Measurements from ENCODE around the gene UBTD1. TPM values are rescaled to one million over a fixed set of nuclear protein-coding genes. Genes with fewer than 3 reads are reported as not detected.

Gene UBTD1
- polyA plus RNA-seq, 1 donor (not counting 4 experiments of a cell fraction or from before 2014, with no cell fraction given), result 12.0 TPM

DNA sequence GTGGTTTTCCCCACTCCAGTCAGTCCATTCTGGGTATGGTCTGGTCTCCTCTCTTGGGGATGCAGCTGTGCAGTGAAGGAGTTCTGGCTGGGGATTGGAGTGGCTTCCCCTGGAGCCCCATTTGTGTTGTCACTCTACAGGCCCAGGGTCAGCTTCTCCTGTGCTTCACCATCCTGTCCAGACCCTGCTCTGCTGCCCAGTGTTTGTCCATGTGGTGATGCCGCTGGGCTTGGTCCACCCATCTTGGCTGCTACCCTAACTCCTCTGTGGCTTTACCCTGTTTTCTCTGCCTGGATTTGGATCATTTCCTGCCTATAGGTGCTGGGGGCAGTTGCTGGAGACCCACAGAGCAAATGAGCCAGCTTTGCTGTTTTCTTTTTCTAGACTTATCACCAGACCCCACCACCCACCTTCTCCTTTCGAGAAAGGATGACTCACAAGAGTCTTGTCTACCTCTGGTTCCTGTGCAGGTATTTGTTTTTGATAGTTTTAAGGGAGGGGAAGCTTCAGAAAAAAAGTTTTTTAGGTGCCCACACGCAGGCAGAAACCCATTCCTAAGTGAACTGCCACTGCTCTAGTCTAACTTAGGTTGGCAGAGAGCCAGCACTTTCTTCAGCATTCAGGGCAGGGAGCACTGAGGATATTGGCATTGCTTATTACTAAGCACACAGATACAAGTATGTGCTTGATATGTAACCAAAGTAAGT lies 44.2 kb upstream of the UBTD1 start:
- H3K79me2 ChIP-seq (ENCODE audit: control insufficient read depth, insufficient read depth, low read length), result peaks cover 30% of the 10 kb centered on the region
- FAIRE-seq, result no peak
- no peak overlapping the region for H3K4me2 ChIP-seq (ENCODE audit: control insufficient read depth, extremely low read depth, insufficient read depth, low read depth, low read length)
- peaks cover 46 to 56% of the 10 kb centered on the region in 2 experiments for H3K36me3 ChIP-seq (ENCODE audit: control insufficient read depth in 2 of 2, extremely low read depth in 1 of 2, insufficient read depth in 2 of 2, low read length in 2 of 2)
- H3K4me1 ChIP-seq (ENCODE audit: control insufficient read depth, extremely low read depth, insufficient read depth, low read length), result peaks cover 5% of the 10 kb centered on the region
- dilution Hi-C loops (cut with MboI; ENCODE audit: extremely low pct_ligation_motif_present, low sequenced_read_pairs), result no loop called here
- peaks cover 2% of the 10 kb centered on the region for H3K9me1 ChIP-seq (ENCODE audit: control insufficient read depth, extremely low read depth, insufficient read depth, low read length)
- H3K4me3 ChIP-seq (ENCODE audit: control insufficient read depth in 2 of 3, extremely low read depth in 1 of 3, insufficient read depth in 2 of 3, low read depth in 1 of 3, low read length in 3 of 3), result no peak overlapping the region
- H3K27ac ChIP-seq (ENCODE audit: control insufficient read depth, insufficient read depth, low read length), result no peak overlapping the region
- DNase-seq (ENCODE audit: low read depth, low spot score), result no peak
- no peak overlapping the region for H3K9ac ChIP-seq (ENCODE audit: control insufficient read depth, extremely low read depth, insufficient read depth, low read length)
- no peaks in the 10 kb centered on the region for H4K20me1 ChIP-seq (ENCODE audit: control insufficient read depth, extremely low read depth, insufficient read depth, low read length)
- TF ChIP-seq, protein P1, sequence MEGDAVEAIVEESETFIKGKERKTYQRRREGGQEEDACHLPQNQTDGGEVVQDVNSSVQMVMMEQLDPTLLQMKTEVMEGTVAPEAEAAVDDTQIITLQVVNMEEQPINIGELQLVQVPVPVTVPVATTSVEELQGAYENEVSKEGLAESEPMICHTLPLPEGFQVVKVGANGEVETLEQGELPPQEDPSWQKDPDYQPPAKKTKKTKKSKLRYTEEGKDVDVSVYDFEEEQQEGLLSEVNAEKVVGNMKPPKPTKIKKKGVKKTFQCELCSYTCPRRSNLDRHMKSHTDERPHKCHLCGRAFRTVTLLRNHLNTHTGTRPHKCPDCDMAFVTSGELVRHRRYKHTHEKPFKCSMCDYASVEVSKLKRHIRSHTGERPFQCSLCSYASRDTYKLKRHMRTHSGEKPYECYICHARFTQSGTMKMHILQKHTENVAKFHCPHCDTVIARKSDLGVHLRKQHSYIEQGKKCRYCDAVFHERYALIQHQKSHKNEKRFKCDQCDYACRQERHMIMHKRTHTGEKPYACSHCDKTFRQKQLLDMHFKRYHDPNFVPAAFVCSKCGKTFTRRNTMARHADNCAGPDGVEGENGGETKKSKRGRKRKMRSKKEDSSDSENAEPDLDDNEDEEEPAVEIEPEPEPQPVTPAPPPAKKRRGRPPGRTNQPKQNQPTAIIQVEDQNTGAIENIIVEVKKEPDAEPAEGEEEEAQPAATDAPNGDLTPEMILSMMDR (optimal IDR thresholded peaks at IDR 0.05 in 1 of 3, IDR thresholded peaks at IDR 0.05 in 1 of 3, conservative IDR thresholded peaks at IDR 0.05 in 1 of 3; ENCODE audit: extremely low read depth in 1 of 3, insufficient read depth in 2 of 3, low read length in 3 of 3), result no peak
- no peak for TF ChIP-seq EZH2 (IDR thresholded peaks at IDR 0.05; ENCODE audit: low read length)
- H3K9me3 ChIP-seq (ENCODE audit: control insufficient read depth, low read depth, low read length), result no peaks in the 10 kb centered on the region
- H3K27me3 ChIP-seq (ENCODE audit: control insufficient read depth, extremely low read depth, insufficient read depth, low read length), result no peaks in the 10 kb centered on the region
- H2AFZ ChIP-seq (ENCODE audit: control insufficient read depth, low read length), result no peak overlapping the region

DNA sequence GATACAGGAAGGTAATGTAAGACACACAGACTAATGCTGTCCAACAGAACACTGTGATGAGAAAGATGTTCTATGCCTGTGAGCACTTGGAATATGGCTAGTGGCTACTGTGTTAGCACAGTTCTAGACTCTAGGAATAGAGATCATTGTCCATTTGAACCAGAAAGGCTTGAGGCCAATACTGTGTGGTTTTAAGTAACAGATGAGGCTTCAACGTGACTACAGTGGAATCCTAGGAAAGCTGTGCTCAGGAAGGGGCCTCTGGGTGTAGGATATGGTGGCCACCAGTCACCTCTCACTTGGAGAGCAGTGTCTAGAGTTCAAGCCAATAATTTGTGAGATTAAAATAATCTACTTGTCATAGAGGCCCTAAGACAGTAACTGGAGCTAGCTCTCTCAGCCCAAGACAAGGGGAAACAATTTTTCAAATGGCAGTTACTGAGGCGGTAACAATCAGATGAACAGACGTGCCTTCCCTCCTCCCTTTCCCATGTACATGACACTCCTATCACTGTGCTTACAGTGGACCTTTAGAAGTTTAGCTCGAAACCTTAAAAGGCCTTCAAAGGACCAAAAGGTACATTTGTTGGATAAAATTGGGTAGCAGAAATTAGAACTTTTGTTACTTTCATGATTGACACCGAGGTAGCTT lies 42.6 kb upstream of the UBTD1 start:
- Histone ChIP-seq H3K4me3 (ENCODE audit: control insufficient read depth in 2 of 3, extremely low read depth in 1 of 3, insufficient read depth in 2 of 3, low read depth in 1 of 3, low read length in 3 of 3) (no peak overlapping the region), H3K79me2 (ENCODE audit: control insufficient read depth, insufficient read depth, low read length) (peaks cover 17% of the 10 kb centered on the region), H3K27me3 (ENCODE audit: control insufficient read depth, extremely low read depth, insufficient read depth, low read length) (no peaks in the 10 kb centered on the region), H3K4me2 (ENCODE audit: control insufficient read depth, extremely low read depth, insufficient read depth, low read depth, low read length) (no peak overlapping the region), H3K9me1 (ENCODE audit: control insufficient read depth, extremely low read depth, insufficient read depth, low read length) (no peaks in the 10 kb centered on the region), H3K9ac (ENCODE audit: control insufficient read depth, extremely low read depth, insufficient read depth, low read length) (no peak overlapping the region), H4K20me1 (ENCODE audit: control insufficient read depth, extremely low read depth, insufficient read depth, low read length) (no peaks in the 10 kb centered on the region), H2AFZ (ENCODE audit: control insufficient read depth, low read length) (no peak overlapping the region), H3K9me3 (ENCODE audit: control insufficient read depth, low read depth, low read length) (no peaks in the 10 kb centered on the region), H3K4me1 (ENCODE audit: control insufficient read depth, extremely low read depth, insufficient read depth, low read length) (no peaks in the 10 kb centered on the region), H3K36me3 (ENCODE audit: control insufficient read depth in 2 of 2, extremely low read depth in 1 of 2, insufficient read depth in 2 of 2, low read length in 2 of 2) (peaks cover 60 to 66% of the 10 kb centered on the region in 2 experiments), H3K27ac (ENCODE audit: control insufficient read depth, insufficient read depth, low read length) (no peak overlapping the region)
- FAIRE-seq, result no peak
- DNase-seq (ENCODE audit: low read depth, low spot score), result no peak
- no peak for TF ChIP-seq EZH2 (IDR thresholded peaks at IDR 0.05; ENCODE audit: low read length)
- TF ChIP-seq, protein P1 (optimal IDR thresholded peaks at IDR 0.05 in 1 of 3, IDR thresholded peaks at IDR 0.05 in 1 of 3, conservative IDR thresholded peaks at IDR 0.05 in 1 of 3; ENCODE audit: extremely low read depth in 1 of 3, insufficient read depth in 2 of 3, low read length in 3 of 3), result no peak
- dilution Hi-C loops (cut with MboI; ENCODE audit: extremely low pct_ligation_motif_present, low sequenced_read_pairs), result no loop called here

Measured in keratinocyte (primary cell).